Heart left ventricle (tissue), 13 donors: Measurements from ENCODE around the gene FRMD1.

Source experiments
- CTCF ChIP-seq, 12 donors: fragments of 200-600 bp; sonication (generic) in 4 of 12; IDR thresholded peaks; one replicate each; pipeline versions ENCODE4 v1.5.0 to v1.8.0; 2018 to 2022; ENCODE audit warnings: antibody characterized with exemption in 12 of 12, mild to moderate bottlenecking in 5 of 12
- POLR2A ChIP-seq, 2 donors: fragments of 450-650 bp; IDR thresholded peaks; one replicate each; pipeline ENCODE4 v1.6.1; 2017; ENCODE audit warnings: antibody characterized with exemption in 2 of 2, mild to moderate bottlenecking in 2 of 2, moderate library complexity in 2 of 2
- donor health status: ischemic (EF 13 %, LVEDD 7.1; RV severe dilation, severe dysfunction).
- donor health status: DM: no; HTN: yes; CAD: no.
- donor health status: DM: no; HTN: no; CAD: no.
- donor health status: ischemic (EF 25% LVEDD 6.9; RV normal size, moderate dysfunction).
- donor health status: ischemic (EF 25% LVEDD 5.7; RV mildly dilated, moderate dysfunction).
- donor health status: ischemic (EF 35%, LVEDD 5.7; RV mildly dilated, moderate dysfunction).
- donor health status: nonischemic (EF 11% LVEDD 7.7; RV severe dilation, severe dysfunction).
- donor health status: DM: yes; HTN: yes; CAD: no.
- donor health status: PGD.
- donor health status: ischemic (EF 29% LVEDD 5.4; RV normal size, mild dysfunction).
- donor health status: nonischemic (EF 23%, LVEDD 6.1; RV moderate dilation, normal function).

DNA sequence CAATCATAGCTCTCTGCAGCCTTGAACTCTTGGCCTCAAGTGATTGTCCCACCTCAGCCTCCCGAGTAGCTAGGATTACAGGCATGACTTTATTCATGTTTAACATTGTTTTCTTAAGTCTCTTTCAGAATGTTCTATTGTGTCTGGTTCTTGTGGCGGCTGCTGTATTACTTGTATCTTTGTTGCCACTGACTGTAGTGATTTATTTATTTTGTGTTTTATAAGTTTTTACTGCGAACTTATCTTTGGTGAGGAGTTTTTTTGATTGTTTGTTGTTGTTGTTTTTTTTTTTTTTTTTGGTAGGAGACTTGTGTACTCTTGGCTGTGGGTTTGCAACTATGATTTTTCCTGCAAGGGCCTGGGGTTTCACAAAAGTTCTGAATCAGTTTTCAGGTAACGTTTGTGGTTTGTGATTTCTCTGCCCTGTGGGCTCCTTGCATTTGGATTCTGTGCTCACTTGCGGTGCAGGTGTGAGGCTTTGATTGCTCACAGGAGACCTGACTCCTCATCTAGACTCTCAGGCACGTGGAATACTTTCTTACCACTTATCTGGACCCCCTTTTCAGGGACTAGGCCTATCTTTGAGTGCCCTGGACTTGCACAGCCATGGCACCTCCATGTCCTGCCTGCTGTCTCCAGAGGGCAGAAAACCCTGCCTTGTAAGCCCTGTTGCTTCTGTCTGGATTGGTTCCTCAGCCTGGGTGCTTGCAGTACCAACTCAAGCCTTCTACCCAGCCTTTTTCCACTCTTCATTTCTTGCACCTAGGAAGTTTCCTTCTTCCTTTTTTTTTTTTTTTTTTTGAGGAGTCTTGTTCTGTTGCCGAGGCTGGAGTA lies 56.3 kb downstream of the FRMD1 start:
- TF ChIP-seq POLR2A (IDR thresholded peaks at IDR 0.05) (no peak), CTCF (IDR thresholded peaks at IDR 0.05) (no peak)
